PC-3 (cell line): ENCODE results near the gene MYO7A. TPM values are rescaled to one million over a fixed set of nuclear protein-coding genes. Genes with fewer than 3 reads are reported as not detected.

Source experiments
- ATAC-seq: fragments of 200-7000 bp; cut with Tn5 transposase; 2 replicates; pipeline ENCODE4 v1.9.1; 2020; ENCODE audit warnings: mild to moderate bottlenecking, moderate library complexity
- BruUV-seq: library from RNA; stranded (reverse); fragments of 400-500 nt; replicated peaks from 2 replicates; lab custom pipeline; 2021; lab: Mats Ljungman, UMichigan
- CTCF ChIA-PET: fragments of 300-600 bp; sonication (Branson Sonifier 250); formaldehyde crosslinking; loops from one replicate; lab custom pipeline; 2022; ENCODE audit warnings: antibody characterized with exemption; lab: Charles Lee
- POLR2A ChIA-PET: fragments of 300-600 bp; sonication (Branson Sonifier 250); formaldehyde crosslinking; loops from one replicate; lab custom pipeline; 2022; ENCODE audit warnings: antibody characterized with exemption; ENCODE audit not compliant: unreplicated experiment; lab: Charles Lee
- DNase-seq: peaks from one replicate; pipeline ENCODE4 v3.0.0-alpha.2; 2015
- H2AFZ ChIP-seq: fragments of 300-600 bp; sonication (generic); 2 replicates; pipeline ENCODE4 v1.6.0; 2016; ENCODE audit warnings: antibody characterized with exemption, low read length
- H3F3A ChIP-seq: fragments of 300-600 bp; sonication (generic); one replicate; pipeline ENCODE4 v1.6.0; 2017; ENCODE audit warnings: antibody characterized with exemption, low read length, control low read depth, mild to moderate bottlenecking; ENCODE audit not compliant: unreplicated experiment
- H3K27ac ChIP-seq: fragments of 300-600 bp; sonication (generic); 2 replicates; pipeline ENCODE4 v1.5.1; 2016; ENCODE audit warnings: mild to moderate bottlenecking, low read length
- H3K27me3 ChIP-seq: fragments of 300-600 bp; sonication (generic); 2 replicates; pipeline ENCODE4 v1.6.1; 2016; ENCODE audit warnings: low read length, mixed read lengths
- H3K36me3 ChIP-seq: fragments of 300-600 bp; sonication (generic); 2 replicates; pipeline ENCODE4 v1.6.1; 2016; ENCODE audit warnings: low read depth, mixed run types, low read length, mixed read lengths
- H3K4me1 ChIP-seq: fragments of 300-600 bp; sonication (generic); 2 replicates; pipeline ENCODE4 v1.5.1; 2016; ENCODE audit warnings: low read length; ENCODE audit not compliant: insufficient read depth
- H3K4me2 ChIP-seq: fragments of 300-600 bp; sonication (generic); 2 replicates; pipeline ENCODE4 v1.6.0; 2016; ENCODE audit warnings: low read length
- H3K4me3 ChIP-seq: fragments of 300-600 bp; sonication (generic); 2 replicates; pipeline ENCODE4 v1.5.1; 2016; ENCODE audit warnings: mild to moderate bottlenecking, low read length, mixed read lengths
- H3K79me2 ChIP-seq: fragments of 300-600 bp; sonication (generic); 2 replicates; pipeline ENCODE4 v1.6.1; 2017; ENCODE audit warnings: low read length, mixed read lengths
- H3K9ac ChIP-seq: fragments of 300-600 bp; sonication (generic); 2 replicates; pipeline ENCODE4 v1.6.0; 2016; ENCODE audit warnings: mild to moderate bottlenecking, low read length
- H3K9me2 ChIP-seq: fragments of 300-600 bp; sonication (generic); replicated peaks from 2 replicates; pipeline ENCODE4 v1.6.1; 2016; ENCODE audit warnings: mixed run types, low read length, mixed read lengths
- H3K9me3 ChIP-seq: fragments of 300-600 bp; sonication (generic); 2 replicates; pipeline ENCODE4 v1.6.1; 2016; ENCODE audit warnings: low read length, mixed read lengths
- H4K20me1 ChIP-seq: fragments of 300-600 bp; sonication (generic); 2 replicates; pipeline ENCODE4 v1.6.1; 2016; ENCODE audit warnings: low read length, mixed read lengths
- CTCF ChIP-seq: fragments of 300-600 bp; sonication (generic); conservative IDR thresholded peaks from 2 replicates; pipeline ENCODE4 v1.5.1; 2017; ENCODE audit warnings: antibody characterized with exemption, low read depth, mild to moderate bottlenecking, low read length
- EZH2 ChIP-seq: fragments of 300-600 bp; sonication (generic); IDR thresholded peaks from one replicate; pipeline ENCODE4 v1.6.1; 2017; ENCODE audit warnings: antibody characterized with exemption, mild to moderate bottlenecking, low read length; ENCODE audit not compliant: unreplicated experiment
- EZH2phosphoT487 ChIP-seq: fragments of 300-600 bp; sonication (generic); IDR thresholded peaks from 2 replicates; pipeline ENCODE4 v1.6.1; 2018; ENCODE audit warnings: mild to moderate bottlenecking, antibody characterized with exemption, low read length, borderline replicate concordance
- intact Hi-C: fragments of 100-400 bp; cut with micrococcal nuclease; formaldehyde crosslinking; loops from 2 replicates; pipeline ENCODE4 v1.9.0; 2023
- total RNA-seq: library from RNA; depleted of rRNA; stranded (reverse); fragments of >200 nt; gene quantifications from 2 replicates; pipeline ENCODE4 v1.2.3, GENCODE V29; 2014

Gene MYO7A
- total RNA-seq, 1 experiment from 2014 or later, result 0.66 TPM

- Histone ChIP-seq H4K20me1 (no peaks in the 10 kb centered on the region), H3K4me1 (no peaks in the 10 kb centered on the region), H2AFZ (no peak overlapping the region), H3K27ac (no peak overlapping the region), H3K9me3 (no peaks in the 10 kb centered on the region), H3K79me2 (no peaks in the 10 kb centered on the region), H3K36me3 (no peaks in the 10 kb centered on the region), H3F3A (no peaks in the 10 kb centered on the region), H3K9me2 (no peaks in the 10 kb centered on the region), H3K4me3 (no peak overlapping the region), H3K27me3 (no peaks in the 10 kb centered on the region), H3K4me2 (no peak overlapping the region), H3K9ac (no peak overlapping the region)
- intact Hi-C loops, result loop anchor here (5.0 to 10.0 kb wide), 3 partner anchors 106 to 206 kb away; partner anchors contain the start of gene GDPD4
- ChIA-PET CTCF (no interaction called here), POLR2A (no interaction called here)
- ATAC-seq, result no peak
- no peak for DNase-seq
- no peak for TF ChIP-seq EZH2phosphoT487
- TF ChIP-seq CTCF, result no peak
- TF ChIP-seq EZH2, result no peak
- no TSS peak for BruUV-seq
These were observed 71.2 kb downstream of the MYO7A start for GRCh38 chr11:77199137-77199745.

GRCh38 chr11:77200351-77201268, 72.6 kb downstream of the MYO7A start:
- no peak overlapping the region for H3K4me2 ChIP-seq
- no peaks in the 10 kb centered on the region for H3K79me2 ChIP-seq
- no peak for ATAC-seq
- H4K20me1 ChIP-seq, result no peaks in the 10 kb centered on the region
- no peaks in the 10 kb centered on the region for H3K9me3 ChIP-seq
- CTCF ChIA-PET, result no interaction called here
- H3K4me3 ChIP-seq, result no peak overlapping the region
- no TSS peak for BruUV-seq
- no peaks in the 10 kb centered on the region for H3K4me1 ChIP-seq
- intact Hi-C loops, result no loop called here
- no peaks in the 10 kb centered on the region for H3K36me3 ChIP-seq
- POLR2A ChIA-PET, result no interaction called here
- TF ChIP-seq EZH2, result no peak
- TF ChIP-seq CTCF, result no peak
- no peak for TF ChIP-seq EZH2phosphoT487
- H3K27ac ChIP-seq, result no peak overlapping the region
- no peak overlapping the region for H2AFZ ChIP-seq
- H3K9me2 ChIP-seq, result no peaks in the 10 kb centered on the region
- H3K27me3 ChIP-seq, result no peaks in the 10 kb centered on the region
- no peak for DNase-seq
- H3F3A ChIP-seq, result no peaks in the 10 kb centered on the region
- H3K9ac ChIP-seq, result no peak overlapping the region
